GM23248 (cell line): ENCODE data around the gene KIF26A.
"Not testable (repeated sequence)": the region's sequence is repeated elsewhere in the genome, so short reads cannot be mapped to it uniquely, and the experiment has no call there.

ENCODE experiments used
- EZH2 ChIP-seq: fragments of 200-600 bp; sonication (generic); IDR thresholded peaks from 2 replicates; pipeline ENCODE4 v1.6.1; 2018; ENCODE audit warnings: antibody characterized with exemption, mild to moderate bottlenecking; ENCODE audit not compliant: insufficient read depth, poor library complexity, severe bottlenecking
- EZH2phosphoT487 ChIP-seq: fragments of 200-600 bp; sonication (generic); IDR thresholded peaks from 2 replicates; pipeline ENCODE4 v1.6.1; 2018; ENCODE audit warnings: antibody characterized with exemption, moderate library complexity, mild to moderate bottlenecking, low read depth; ENCODE audit not compliant: insufficient read depth

GRCh38 chr14:104225278-104226190 lies 87.1 kb downstream of the KIF26A start:
- not testable (repeated sequence) for TF ChIP-seq EZH2phosphoT487, EZH2
